HEK293 (cell line): ENCODE measurements around the gene ANGPT4.

ENCODE experiments used
- CTCF ChIA-PET: fragments of 350-600 bp; formaldehyde crosslinking; extraction: SDS; loops from one replicate; lab custom pipeline; 2021; ENCODE audit warnings: antibody characterized with exemption; lab: Yijun Ruan, JAX
- POLR2A ChIA-PET: fragments of 300-600 bp; formaldehyde crosslinking; extraction: SDS; loops from one replicate; lab custom pipeline; 2020; ENCODE audit warnings: antibody characterized with exemption, inconsistent platforms; lab: Yijun Ruan, JAX
- H3K27ac ChIP-seq: fragments of 200-500 bp; sonication (Bioruptor generic); 2 replicates; pipeline ENCODE4 v1.5.1; 2014; ENCODE audit warnings: low read depth, low read length, control low read depth, inconsistent platforms; ENCODE audit errors: extremely low read depth
- H3K36me3 ChIP-seq, 2 experiments: fragments of 200-500 bp in 1 of 2; sonication (Bioruptor generic) in 1 of 2; 1 replicate in 1 of 2; 2 replicates in 1 of 2; pipeline ENCODE4 v1.5.1; 2014 to 2017; ENCODE audit warnings: inconsistent platforms in 2 of 2, low read length in 2 of 2; ENCODE audit not compliant: control insufficient read depth in 2 of 2, insufficient read depth in 1 of 2
- H3K4me1 ChIP-seq: fragments of 200-500 bp; sonication (Bioruptor generic); 2 replicates; pipeline ENCODE4 v1.5.1; 2014; ENCODE audit warnings: mild to moderate bottlenecking, low read length, inconsistent platforms; ENCODE audit not compliant: control insufficient read depth, insufficient read depth
- H3K4me3 ChIP-seq: 2 replicates; pipeline ENCODE4 v1.5.1; 2011; ENCODE audit warnings: low read depth, mild to moderate bottlenecking, control low read depth, low read length, moderate library complexity
- H3K9me3 ChIP-seq: fragments of 200-500 bp; sonication (Bioruptor generic); 2 replicates; pipeline ENCODE4 v1.5.1; 2014; ENCODE audit warnings: low read depth, low read length, inconsistent platforms; ENCODE audit not compliant: control insufficient read depth, insufficient read depth
- GLI4 ChIP-seq: fragments of 450-650 bp; formaldehyde crosslinking; IDR thresholded peaks from 2 replicates; pipeline ENCODE4 v1.5.1; 2016; ENCODE audit warnings: missing biosample characterization, missing genetic modification characterization
- GLIS2 ChIP-seq: fragments of 450-650 bp; formaldehyde crosslinking; IDR thresholded peaks from 2 replicates; pipeline ENCODE4 v1.5.1; 2016; ENCODE audit warnings: missing biosample characterization, missing genetic modification characterization
- SCRT1 ChIP-seq: fragments of 450-650 bp; formaldehyde crosslinking; IDR thresholded peaks from 2 replicates; pipeline ENCODE4 v1.5.1; 2016; ENCODE audit warnings: missing biosample characterization, missing genetic modification characterization, borderline replicate concordance
- SP3 ChIP-seq: fragments of 450-650 bp; formaldehyde crosslinking; IDR thresholded peaks from 2 replicates; pipeline ENCODE4 v1.5.1; 2016; ENCODE audit warnings: missing biosample characterization, missing genetic modification characterization
- TCF7L2 ChIP-seq: IDR thresholded peaks from 2 replicates; pipeline ENCODE4 v1.6.1; 2011; ENCODE audit warnings: low read depth, mild to moderate bottlenecking, inconsistent platforms, low read length, moderate library complexity, borderline replicate concordance
- ZBTB7A ChIP-seq: fragments of 450-650 bp; formaldehyde crosslinking; IDR thresholded peaks from 2 replicates; pipeline ENCODE4 v1.5.1; 2016; ENCODE audit warnings: low read depth, missing biosample characterization, missing genetic modification characterization
- ZFHX2 ChIP-seq: fragments of 450-650 bp; formaldehyde crosslinking; conservative IDR thresholded peaks from 2 replicates; pipeline ENCODE4 v1.5.1; 2016; ENCODE audit warnings: missing biosample characterization, missing genetic modification characterization
- ZNF138 ChIP-seq: fragments of 450-650 bp; formaldehyde crosslinking; IDR thresholded peaks from 2 replicates; pipeline ENCODE4 v1.5.1; 2016; ENCODE audit warnings: missing biosample characterization, missing genetic modification characterization, borderline replicate concordance
- ZNF175 ChIP-seq: fragments of 450-650 bp; formaldehyde crosslinking; IDR thresholded peaks from 2 replicates; pipeline ENCODE4 v1.5.1; 2016; ENCODE audit warnings: missing biosample characterization, missing genetic modification characterization
- ZNF274 ChIP-seq, 2 experiments: fragments of 200-500 bp in 1 of 2; fragments of 450-650 bp in 1 of 2; sonication (Bioruptor generic) in 1 of 2; formaldehyde crosslinking in 1 of 2; IDR thresholded peaks; 2 replicates each; pipeline versions ENCODE4 v1.5.1 to v1.6.1; 2014 to 2016; ENCODE audit warnings: borderline replicate concordance in 1 of 2, inconsistent platforms in 1 of 2, low read length in 1 of 2, missing biosample characterization in 1 of 2, missing genetic modification characterization in 1 of 2
- ZNF404 ChIP-seq: fragments of 450-650 bp; formaldehyde crosslinking; IDR thresholded peaks from 2 replicates; pipeline ENCODE4 v1.5.1; 2017; ENCODE audit warnings: missing biosample characterization, missing genetic modification characterization
- ZNF596 ChIP-seq: fragments of 450-650 bp; IDR thresholded peaks from 2 replicates; pipeline ENCODE4 v1.5.0; 2018; ENCODE audit warnings: missing biosample characterization, mild to moderate bottlenecking, missing genetic modification characterization, moderate library complexity
- ZNF629 ChIP-seq: fragments of 450-650 bp; formaldehyde crosslinking; IDR thresholded peaks from 2 replicates; pipeline ENCODE4 v1.5.1; 2017; ENCODE audit warnings: missing biosample characterization, missing genetic modification characterization
- ZNF660 ChIP-seq: fragments of 450-650 bp; IDR thresholded peaks from 2 replicates; pipeline ENCODE4 v1.5.1; 2018; ENCODE audit warnings: missing biosample characterization, mild to moderate bottlenecking, missing genetic modification characterization
- ZNF670 ChIP-seq: fragments of 450-650 bp; formaldehyde crosslinking; IDR thresholded peaks from 2 replicates; pipeline ENCODE4 v1.5.1; 2016; ENCODE audit warnings: missing biosample characterization, missing genetic modification characterization, low read depth
- ZNF76 ChIP-seq: fragments of 450-650 bp; formaldehyde crosslinking; IDR thresholded peaks from 2 replicates; pipeline ENCODE4; 2016; ENCODE audit warnings: low read depth, missing biosample characterization, missing genetic modification characterization, borderline replicate concordance
- ZNF776 ChIP-seq: fragments of 450-650 bp; formaldehyde crosslinking; IDR thresholded peaks from 2 replicates; pipeline ENCODE4 v1.5.0; 2017; ENCODE audit warnings: missing biosample characterization, missing genetic modification characterization, borderline replicate concordance
- ZNF777 ChIP-seq: fragments of 450-650 bp; formaldehyde crosslinking; IDR thresholded peaks from 2 replicates; pipeline ENCODE4 v1.5.1; 2017; ENCODE audit warnings: missing biosample characterization, missing genetic modification characterization, borderline replicate concordance
- TF ChIP-seq, protein P1 (sequence below): fragments of 450-650 bp; IDR thresholded peaks from 2 replicates; pipeline ENCODE4 v1.5.1; 2018; ENCODE audit warnings: missing biosample characterization, mild to moderate bottlenecking, missing genetic modification characterization
- TF ChIP-seq, protein P2 (sequence below): fragments of 450-650 bp; formaldehyde crosslinking; IDR thresholded peaks from 2 replicates; pipeline ENCODE4 v1.5.1; 2016; ENCODE audit warnings: missing biosample characterization, missing genetic modification characterization
- TF ChIP-seq, protein P3 (sequence below): sonication (generic); formaldehyde crosslinking; IDR thresholded peaks from 2 replicates; pipeline ENCODE4 v1.8.1; 2022; ENCODE audit warnings: mild to moderate bottlenecking, moderate library complexity, missing genetic modification reagents
- TF ChIP-seq, protein P4 (sequence below): fragments of 450-650 bp; formaldehyde crosslinking; IDR thresholded peaks from 2 replicates; pipeline ENCODE4 v1.5.1; 2016; ENCODE audit warnings: missing biosample characterization, missing genetic modification characterization
- TF ChIP-seq, protein P5 (sequence below): fragments of 450-650 bp; formaldehyde crosslinking; IDR thresholded peaks from 2 replicates; pipeline ENCODE4 v1.5.1; 2016; ENCODE audit warnings: missing biosample characterization, missing genetic modification characterization

Gene ANGPT4

DNA sequence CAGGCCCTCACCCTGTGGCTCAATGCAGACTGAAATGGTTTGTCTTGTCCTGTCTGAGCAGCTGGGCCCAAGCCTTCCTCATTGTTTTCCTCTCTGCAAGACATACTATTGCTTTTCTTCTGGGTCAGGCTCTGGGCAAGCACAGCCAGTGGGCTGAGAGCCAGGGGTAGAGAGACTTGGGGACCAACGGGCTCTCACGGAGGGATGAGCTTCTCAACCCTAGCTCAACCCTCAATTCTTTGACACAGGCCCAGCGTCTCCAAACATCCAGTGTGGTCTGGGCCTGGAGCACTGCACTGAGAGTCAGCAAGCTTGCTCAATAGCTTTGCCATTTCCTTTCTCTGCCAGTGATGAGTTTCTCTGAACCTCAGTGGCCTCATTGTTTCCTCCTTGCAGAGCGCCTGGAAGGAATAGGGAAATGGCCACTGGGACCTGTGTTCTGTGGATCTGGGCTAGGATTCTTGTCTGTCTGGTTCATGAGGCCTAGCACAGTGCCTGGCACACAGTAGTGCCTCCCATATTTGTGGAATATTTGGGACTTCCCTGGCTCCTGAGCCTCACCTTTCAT is 9.3 kb downstream of the ANGPT4 start:
- TF ChIP-seq ZNF404 (tag by site-specific recombination) (no peak), ZNF274 (IDR thresholded peaks at IDR 0.05; ENCODE audit: low read length) (no peak), ZNF274 (tag by site-specific recombination; IDR thresholded peaks at IDR 0.05; ENCODE audit: borderline replicate concordance) (no peak), ZNF175 (tag by site-specific recombination) (no peak), SP3 (tag by site-specific recombination) (no peak), SCRT1 (no peak), GLIS2 (no peak), ZNF670 (tag by site-specific recombination) (no peak), ZBTB7A (no peak)
- TF ChIP-seq, protein P1, sequence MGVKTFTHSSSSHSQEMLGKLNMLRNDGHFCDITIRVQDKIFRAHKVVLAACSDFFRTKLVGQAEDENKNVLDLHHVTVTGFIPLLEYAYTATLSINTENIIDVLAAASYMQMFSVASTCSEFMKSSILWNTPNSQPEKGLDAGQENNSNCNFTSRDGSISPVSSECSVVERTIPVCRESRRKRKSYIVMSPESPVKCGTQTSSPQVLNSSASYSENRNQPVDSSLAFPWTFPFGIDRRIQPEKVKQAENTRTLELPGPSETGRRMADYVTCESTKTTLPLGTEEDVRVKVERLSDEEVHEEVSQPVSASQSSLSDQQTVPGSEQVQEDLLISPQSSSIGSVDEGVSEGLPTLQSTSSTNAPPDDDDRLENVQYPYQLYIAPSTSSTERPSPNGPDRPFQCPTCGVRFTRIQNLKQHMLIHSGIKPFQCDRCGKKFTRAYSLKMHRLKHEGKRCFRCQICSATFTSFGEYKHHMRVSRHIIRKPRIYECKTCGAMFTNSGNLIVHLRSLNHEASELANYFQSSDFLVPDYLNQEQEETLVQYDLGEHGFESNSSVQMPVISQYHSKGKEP (tag by site-specific recombination), result no peak
- no peaks in the 10 kb centered on the region for H3K4me1 ChIP-seq
- POLR2A ChIA-PET, result interaction anchor here (0.5 kb wide), 1 partner anchor 189 kb away, joined by 6 read pairs; no protein-coding TSS in a partner anchor

DNA sequence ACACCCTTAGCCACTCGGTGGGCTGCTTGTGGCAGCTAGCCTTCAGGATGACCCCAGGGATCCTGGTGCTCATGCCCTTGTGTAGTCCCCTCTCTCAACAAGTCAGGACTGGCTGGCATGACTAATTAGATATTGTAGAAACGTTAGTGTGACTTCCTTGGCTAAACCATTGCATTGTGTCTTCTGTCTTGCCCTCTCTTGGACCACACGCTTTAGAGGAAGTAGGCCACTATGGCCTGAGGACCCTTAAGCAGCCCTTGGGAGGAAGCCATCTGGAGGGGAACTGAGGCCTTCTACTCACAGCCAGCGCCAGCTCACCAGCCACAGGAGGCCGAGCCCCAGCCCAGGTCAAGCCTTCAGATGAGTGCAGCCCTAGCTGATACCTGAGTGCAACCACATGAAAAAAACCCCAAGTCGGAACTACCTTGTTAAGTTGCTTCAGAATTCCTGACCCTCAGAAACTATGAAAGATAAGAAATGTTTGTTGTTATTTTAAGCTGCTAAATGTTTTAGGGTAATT is 10.1 kb downstream of the ANGPT4 start:
- Histone ChIP-seq H3K36me3 (no peaks in the 10 kb centered on the region), H3K4me3 (no peak overlapping the region), H3K9me3 (no peaks in the 10 kb centered on the region), H3K4me1 (no peaks in the 10 kb centered on the region), H3K27ac (no peak overlapping the region)
- ChIA-PET CTCF (interaction anchor here (1.7 kb wide), 1 partner anchor 90 kb away, joined by 11 read pairs; no protein-coding TSS in a partner anchor), POLR2A (interaction anchor here (0.5 kb wide), 1 partner anchor 190 kb away, joined by 6 read pairs; no protein-coding TSS in a partner anchor)
- TF ChIP-seq ZNF629 (tag by site-specific recombination), result no peak
- TF ChIP-seq ZNF660, result no peak
- TF ChIP-seq, protein P2, sequence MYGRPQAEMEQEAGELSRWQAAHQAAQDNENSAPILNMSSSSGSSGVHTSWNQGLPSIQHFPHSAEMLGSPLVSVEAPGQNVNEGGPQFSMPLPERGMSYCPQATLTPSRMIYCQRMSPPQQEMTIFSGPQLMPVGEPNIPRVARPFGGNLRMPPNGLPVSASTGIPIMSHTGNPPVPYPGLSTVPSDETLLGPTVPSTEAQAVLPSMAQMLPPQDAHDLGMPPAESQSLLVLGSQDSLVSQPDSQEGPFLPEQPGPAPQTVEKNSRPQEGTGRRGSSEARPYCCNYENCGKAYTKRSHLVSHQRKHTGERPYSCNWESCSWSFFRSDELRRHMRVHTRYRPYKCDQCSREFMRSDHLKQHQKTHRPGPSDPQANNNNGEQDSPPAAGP, result no peak
- TF ChIP-seq ZNF76 (tag by site-specific recombination), result no peak

More for the DNA sequence above, 9.3 kb downstream of the ANGPT4 start:
- H3K36me3 ChIP-seq, result no peaks in the 10 kb centered on the region
- no peak overlapping the region for H3K4me3 ChIP-seq
- H3K9me3 ChIP-seq, result no peaks in the 10 kb centered on the region
- no peak overlapping the region for H3K27ac ChIP-seq
- CTCF ChIA-PET, result interaction anchor here (1.7 kb wide), 1 partner anchor 90 kb away, joined by 11 read pairs; no protein-coding TSS in a partner anchor

DNA sequence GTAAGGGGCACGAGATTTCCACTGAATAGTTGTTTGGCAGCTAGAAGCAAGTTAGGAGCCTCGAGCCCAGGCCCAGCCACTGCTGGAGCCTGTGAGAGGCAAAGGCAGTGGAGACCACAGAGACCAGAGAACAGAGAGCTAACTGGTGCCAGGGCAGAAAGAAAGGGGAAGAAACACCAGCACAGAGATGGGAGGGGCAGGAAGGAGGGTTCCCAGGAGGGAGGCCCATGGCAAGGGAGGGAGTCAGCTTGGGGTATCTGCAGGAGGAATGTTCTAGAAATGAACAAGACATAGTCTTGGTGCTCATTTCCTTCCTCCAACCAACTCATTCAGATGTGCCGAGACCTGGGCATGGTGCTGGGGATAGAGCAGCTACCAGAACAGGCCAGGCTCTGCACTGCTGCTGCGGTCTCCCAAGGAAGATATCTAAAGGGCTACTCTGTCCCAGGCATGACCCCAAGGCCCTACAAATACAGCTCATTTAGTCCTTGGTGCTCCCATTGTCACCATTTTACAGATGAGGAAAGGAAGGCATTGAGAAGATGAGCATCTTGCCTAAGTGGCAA is 10.7 kb downstream of the ANGPT4 start:
- ChIA-PET POLR2A (no interaction called here), CTCF (no interaction called here)
- Histone ChIP-seq H3K4me1 (no peaks in the 10 kb centered on the region), H3K27ac (no peak overlapping the region), H3K9me3 (no peaks in the 10 kb centered on the region), H3K4me3 (no peak overlapping the region), H3K36me3 (no peaks in the 10 kb centered on the region)
- TF ChIP-seq, protein P3, sequence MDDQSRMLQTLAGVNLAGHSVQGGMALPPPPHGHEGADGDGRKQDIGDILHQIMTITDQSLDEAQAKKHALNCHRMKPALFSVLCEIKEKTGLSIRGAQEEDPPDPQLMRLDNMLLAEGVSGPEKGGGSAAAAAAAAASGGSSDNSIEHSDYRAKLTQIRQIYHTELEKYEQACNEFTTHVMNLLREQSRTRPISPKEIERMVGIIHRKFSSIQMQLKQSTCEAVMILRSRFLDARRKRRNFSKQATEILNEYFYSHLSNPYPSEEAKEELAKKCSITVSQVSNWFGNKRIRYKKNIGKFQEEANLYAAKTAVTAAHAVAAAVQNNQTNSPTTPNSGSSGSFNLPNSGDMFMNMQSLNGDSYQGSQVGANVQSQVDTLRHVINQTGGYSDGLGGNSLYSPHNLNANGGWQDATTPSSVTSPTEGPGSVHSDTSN (CRISPR knock-in tag), result no peak
- TF ChIP-seq ZNF138 (no peak), ZNF596 (tag by site-specific recombination) (no peak), ZNF776 (tag by site-specific recombination) (no peak), ZFHX2 (tag by site-specific recombination) (no peak), GLI4 (tag by site-specific recombination) (no peak), ZNF777 (no peak), TCF7L2 (no peak)
- TF ChIP-seq, protein P4, sequence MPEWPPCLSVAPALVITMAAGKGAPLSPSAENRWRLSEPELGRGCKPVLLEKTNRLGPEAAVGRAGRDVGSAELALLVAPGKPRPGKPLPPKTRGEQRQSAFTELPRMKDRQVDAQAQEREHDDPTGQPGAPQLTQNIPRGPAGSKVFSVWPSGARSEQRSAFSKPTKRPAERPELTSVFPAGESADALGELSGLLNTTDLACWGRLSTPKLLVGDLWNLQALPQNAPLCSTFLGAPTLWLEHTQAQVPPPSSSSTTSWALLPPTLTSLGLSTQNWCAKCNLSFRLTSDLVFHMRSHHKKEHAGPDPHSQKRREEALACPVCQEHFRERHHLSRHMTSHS (tag by site-specific recombination), result no peak
- TF ChIP-seq, protein P5, sequence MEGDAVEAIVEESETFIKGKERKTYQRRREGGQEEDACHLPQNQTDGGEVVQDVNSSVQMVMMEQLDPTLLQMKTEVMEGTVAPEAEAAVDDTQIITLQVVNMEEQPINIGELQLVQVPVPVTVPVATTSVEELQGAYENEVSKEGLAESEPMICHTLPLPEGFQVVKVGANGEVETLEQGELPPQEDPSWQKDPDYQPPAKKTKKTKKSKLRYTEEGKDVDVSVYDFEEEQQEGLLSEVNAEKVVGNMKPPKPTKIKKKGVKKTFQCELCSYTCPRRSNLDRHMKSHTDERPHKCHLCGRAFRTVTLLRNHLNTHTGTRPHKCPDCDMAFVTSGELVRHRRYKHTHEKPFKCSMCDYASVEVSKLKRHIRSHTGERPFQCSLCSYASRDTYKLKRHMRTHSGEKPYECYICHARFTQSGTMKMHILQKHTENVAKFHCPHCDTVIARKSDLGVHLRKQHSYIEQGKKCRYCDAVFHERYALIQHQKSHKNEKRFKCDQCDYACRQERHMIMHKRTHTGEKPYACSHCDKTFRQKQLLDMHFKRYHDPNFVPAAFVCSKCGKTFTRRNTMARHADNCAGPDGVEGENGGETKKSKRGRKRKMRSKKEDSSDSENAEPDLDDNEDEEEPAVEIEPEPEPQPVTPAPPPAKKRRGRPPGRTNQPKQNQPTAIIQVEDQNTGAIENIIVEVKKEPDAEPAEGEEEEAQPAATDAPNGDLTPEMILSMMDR (tag by site-specific recombination), result no peak
